HG03175 (cell line): ENCODE data around the gene APOM.

Experiments
- ATAC-seq: cut with Tn5 transposase; IDR thresholded peaks from one replicate; pipeline ENCODE4 v1.9.1; 2021; ENCODE audit warnings: mild to moderate bottlenecking, moderate library complexity; ENCODE audit not compliant: unreplicated experiment

Gene APOM

GRCh38 chr6:31677955-31678354 lies 22.3 kb downstream of the APOM start:
- ATAC-seq = no peak

- peak; percentile 41 for ATAC-seq
Measured at GRCh38 chr6:31680226-31681134, 24.8 kb downstream of the APOM start, which contains the start of gene LY6G5C. Gene LY6G5C, minus strand, starts transcription at chr6:31681067. Its CDS starts 694 bp downstream, at chr6:31680373.

- ATAC-seq = peak; percentile 31
Measured at GRCh38 chr6:31681135-31681671, 25.5 kb downstream of the APOM start.

GRCh38 chr6:31683591-31683990 lies 27.9 kb downstream of the APOM start:
- no peak for ATAC-seq

GRCh38 chr6:31686483-31686882 lies 30.8 kb downstream of the APOM start:
- no peak for ATAC-seq

- ATAC-seq = no peak
Measured at GRCh38 chr6:31687321-31687720, 31.6 kb downstream of the APOM start.

- no peak for ATAC-seq
Measured at GRCh38 chr6:31687860-31688693, 32.4 kb downstream of the APOM start.

- no peak for ATAC-seq
Measured at GRCh38 chr6:31689249-31690110, 33.8 kb downstream of the APOM start.

- ATAC-seq = no peak
Measured at GRCh38 chr6:31690231-31691077, 34.8 kb downstream of the APOM start.

- no peak for ATAC-seq
Measured at GRCh38 chr6:31691078-31691463, 35.4 kb downstream of the APOM start.

- ATAC-seq = no peak
Measured at GRCh38 chr6:31691564-31692108, 35.9 kb downstream of the APOM start.

- no peak for ATAC-seq
Measured at GRCh38 chr6:31692353-31692752, 36.7 kb downstream of the APOM start.

- no peak for ATAC-seq
Measured at GRCh38 chr6:31692886-31693285, 37.2 kb downstream of the APOM start.

- ATAC-seq = no peak
Measured at GRCh38 chr6:31693535-31693934, 37.8 kb downstream of the APOM start.

- ATAC-seq = no peak
Measured at GRCh38 chr6:31697555-31697954, 41.9 kb downstream of the APOM start.

- no peak for ATAC-seq
Measured at GRCh38 chr6:31700740-31701401, 45.2 kb downstream of the APOM start.

- ATAC-seq = no peak
Measured at GRCh38 chr6:31701666-31702404, 46.1 kb downstream of the APOM start.

- ATAC-seq = no peak
Measured at GRCh38 chr6:31702405-31702818, 46.7 kb downstream of the APOM start.
